Stimulated activated CD4-positive, alpha-beta T cell treated with anti-CD3 and anti-CD28 coated beads, Interleukin-12 subunit alpha, Interleukin-12 subunit beta, amount 100 ng/mL, for 48 hours (primary cell): ENCODE data around the gene MCU.
"Not testable (repeated sequence)": the region's sequence is repeated elsewhere in the genome, so short reads cannot be mapped to it uniquely, and the experiment has no call there.

Source experiments
- DNase-seq, 3 donors: peaks; one replicate each; pipeline ENCODE4 v3.0.0-alpha.2; 2020; ENCODE audit warnings: low read depth in 2 of 3, low spot score in 1 of 3

MCU gene

GRCh38 chr10:72686430-72686829 lies 5.5 kb upstream of the MCU start:
- DNase-seq = not testable (repeated sequence)

DNA sequence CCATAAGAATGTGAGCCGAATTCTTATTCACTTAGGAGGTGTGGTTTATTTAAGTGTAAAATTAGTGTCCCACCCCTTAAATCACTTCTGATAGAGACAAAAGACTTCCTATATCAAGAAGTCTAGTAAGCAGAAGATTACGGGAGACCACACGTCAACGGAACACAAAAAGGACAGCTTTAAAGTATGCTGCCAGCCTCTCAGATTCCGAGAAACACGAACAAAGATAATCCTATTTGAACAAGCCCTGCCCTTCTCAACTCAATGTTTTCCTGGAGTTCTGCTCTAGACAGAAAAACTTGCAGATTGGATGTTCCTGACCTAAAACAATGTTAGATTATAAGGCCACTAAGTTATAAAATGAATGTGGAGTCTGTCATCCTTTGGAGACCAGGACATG lies 4.9 kb upstream of the MCU start:
- no peak for DNase-seq

- no peak for DNase-seq
Measured at GRCh38 chr10:72688208-72688651, 3.7 kb upstream of the MCU start.

DNA sequence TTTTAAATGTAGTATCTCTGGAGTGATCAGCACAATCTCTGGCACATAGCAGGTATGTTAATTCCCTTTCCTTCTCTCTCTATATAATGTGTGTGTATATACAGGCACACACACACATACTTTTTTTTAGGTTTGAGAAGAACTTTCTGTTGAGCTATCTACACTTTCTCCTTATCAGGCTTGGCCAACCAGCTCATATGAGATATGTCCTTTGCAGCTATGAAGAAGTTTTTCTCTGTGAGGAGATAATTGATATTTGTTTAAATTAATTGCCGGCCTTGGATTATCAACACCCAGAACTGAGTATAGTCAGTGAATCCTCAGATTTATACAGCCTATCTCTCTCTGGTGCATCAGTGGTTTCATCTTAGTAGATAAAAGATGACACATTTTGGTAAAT lies 2.3 kb upstream of the MCU start:
- no peak for DNase-seq

DNA sequence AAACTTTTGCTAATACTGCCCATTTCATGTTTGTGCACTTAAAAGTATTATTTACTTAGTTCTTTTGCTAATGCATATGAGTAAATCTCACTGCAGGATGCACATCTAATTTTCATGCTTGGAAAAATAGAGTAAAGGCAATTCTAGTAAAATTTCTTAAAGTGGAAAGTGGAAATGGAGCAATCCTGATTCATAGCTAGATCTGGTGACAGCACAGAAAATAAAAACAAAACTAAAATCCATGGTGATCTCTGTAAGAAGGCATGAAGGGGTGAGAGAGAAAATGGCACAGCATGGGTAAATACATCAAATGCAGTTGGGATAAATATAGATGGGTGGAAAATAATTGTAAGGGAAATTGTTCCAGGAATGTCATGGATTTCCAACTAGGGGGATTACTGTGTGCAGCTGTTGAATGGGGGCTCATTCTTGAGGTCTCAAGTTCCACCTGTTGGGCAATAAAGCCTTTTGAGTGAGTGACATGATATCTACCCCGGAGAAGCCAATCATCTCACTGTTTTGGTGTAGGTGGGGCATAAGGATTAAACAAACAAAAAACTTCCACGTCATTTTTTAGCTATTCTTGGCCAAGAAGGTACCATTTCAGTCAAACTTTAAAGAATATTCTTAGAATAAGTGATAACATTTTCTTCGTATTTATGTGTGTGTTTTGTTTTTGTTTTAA lies 1.7 kb upstream of the MCU start:
- no peak for DNase-seq

- no peak for DNase-seq
Measured at GRCh38 chr10:72691470-72691862, 477 bp upstream of the MCU start.

- DNase-seq = no peak
Measured at GRCh38 chr10:72692744-72692993, 726 bp downstream of the MCU start.

DNA sequence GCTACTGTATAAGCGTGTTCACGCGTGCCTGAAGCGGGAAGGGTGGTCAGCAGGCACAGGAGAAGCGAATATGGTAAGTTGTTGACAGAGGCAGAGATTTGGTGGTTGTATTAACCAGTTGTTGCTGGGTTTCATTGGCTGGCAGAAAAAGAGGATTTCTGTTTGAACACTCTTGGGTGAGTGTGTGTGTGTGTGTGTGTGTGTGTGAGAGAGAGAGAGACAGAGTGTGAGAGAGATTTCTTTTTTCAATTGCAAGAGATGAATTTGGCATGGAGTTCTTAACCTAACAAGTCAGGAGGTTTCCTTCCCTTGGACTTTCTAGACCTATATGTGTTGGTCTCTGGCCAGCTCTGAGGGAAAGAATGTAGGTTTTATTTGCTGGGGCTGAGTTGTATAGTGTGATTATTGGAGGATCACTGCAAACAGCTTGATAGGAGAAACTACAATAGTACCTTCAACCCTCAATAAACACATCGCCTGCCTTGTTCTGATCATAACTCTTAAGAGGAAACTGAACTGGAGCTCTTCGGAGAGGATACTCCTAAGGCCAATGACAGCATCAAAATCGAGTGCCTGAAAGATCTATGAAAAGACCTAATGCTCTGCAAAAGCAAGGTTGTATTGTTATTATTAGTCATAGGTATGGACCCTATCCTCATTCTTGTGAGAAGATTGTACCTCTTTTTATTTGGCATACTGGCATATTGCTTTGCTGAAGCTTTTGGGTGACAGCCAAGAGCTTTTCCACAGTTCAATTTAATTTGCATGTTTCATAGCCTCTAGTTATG lies 1.2 kb downstream of the MCU start:
- no peak for DNase-seq

GRCh38 chr10:72694476-72695369 lies 2.8 kb downstream of the MCU start:
- DNase-seq = no peak

DNA sequence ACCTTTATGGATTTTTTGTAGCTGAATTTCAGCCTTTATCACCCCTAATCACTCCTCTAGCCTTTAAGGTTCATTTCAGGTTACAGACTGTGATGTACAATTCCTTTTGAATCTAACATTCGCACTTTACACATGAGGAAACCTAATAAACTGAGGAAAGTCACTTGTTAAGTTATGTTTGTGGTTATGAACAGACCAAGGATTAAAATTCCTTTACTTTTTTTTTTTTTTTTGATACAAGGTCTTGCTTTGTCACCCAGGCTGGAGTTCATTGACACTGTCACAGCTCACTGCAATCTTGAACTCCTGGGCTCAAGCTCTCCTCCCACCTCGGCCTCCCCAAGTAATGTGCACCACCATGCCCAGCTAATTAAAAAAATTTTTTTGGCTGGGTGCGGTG lies 3.6 kb downstream of the MCU start:
- DNase-seq = no peak

DNA sequence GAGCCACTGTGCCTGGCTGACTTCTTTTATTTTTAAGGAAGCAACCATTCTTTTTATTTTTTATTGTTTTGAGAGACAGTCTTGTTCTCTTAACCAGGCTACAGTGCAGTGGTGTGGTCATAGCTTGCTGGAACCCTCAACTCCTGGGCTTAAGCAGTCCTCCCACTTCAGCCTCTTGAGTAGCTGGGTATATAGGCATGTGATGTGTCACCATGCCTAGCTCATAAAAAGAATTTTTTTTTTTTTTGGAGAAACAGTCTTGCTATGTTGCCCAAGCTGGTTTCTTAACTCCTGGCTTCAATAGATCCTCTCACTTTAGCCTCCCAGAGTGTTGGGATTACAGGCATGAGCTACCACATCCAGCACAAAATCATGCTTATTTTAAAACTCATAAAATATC lies 5.8 kb downstream of the MCU start:
- DNase-seq = no peak

DNA sequence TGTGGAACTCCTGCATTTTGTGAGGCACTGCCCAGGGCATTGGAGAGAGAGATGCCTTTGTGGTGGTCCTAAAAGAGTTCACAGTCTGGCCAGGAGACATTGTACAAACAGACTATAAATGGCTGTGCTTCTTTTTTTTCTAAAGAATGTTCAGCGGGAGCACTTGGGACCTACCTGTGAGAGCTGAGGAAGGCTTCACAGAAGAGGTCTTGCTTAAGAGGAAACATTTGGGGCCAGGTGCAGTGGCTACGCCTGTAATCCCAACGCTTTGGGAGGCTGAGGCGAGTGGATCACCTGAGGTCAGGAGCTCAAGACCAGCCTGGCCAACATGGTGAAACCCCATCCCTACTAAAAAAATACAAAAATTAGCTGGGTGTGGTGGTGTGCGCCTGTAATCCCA lies 10.5 kb downstream of the MCU start:
- not testable (repeated sequence) for DNase-seq

DNA sequence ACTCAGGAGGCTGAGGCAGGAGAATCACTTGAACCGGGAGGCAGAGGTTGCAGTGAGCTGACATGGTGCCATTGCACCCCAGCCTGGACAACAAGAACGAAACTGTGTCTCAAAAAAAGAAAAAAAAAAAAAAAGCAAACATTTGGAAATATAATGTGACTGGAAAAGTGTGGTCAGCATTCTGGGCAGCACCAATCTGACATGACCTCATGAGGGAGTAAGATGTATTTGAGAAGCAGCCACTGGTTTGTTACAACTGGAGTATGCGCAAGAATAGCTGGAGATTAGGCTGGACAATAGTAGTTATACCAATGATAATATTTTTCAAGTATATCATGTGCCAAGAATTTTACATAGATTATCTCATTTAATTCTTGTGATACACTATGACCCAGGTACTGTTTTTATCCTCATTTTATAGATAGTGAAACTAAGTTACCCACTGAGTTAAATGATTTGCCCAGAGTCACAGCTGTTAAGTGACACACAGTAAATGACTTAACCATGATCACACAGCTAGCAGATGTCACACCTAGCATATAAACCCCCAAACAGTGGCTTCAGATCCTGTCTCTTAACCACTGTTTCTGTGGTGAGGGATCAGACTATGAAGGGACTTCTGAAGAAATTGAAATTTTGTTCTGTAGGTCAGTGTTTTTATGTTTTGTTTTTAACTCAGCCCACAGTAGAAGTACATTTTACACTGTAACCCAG lies 11.1 kb downstream of the MCU start:
- no peak for DNase-seq

- DNase-seq = no peak
Measured at GRCh38 chr10:72704117-72704516, 12.2 kb downstream of the MCU start.

GRCh38 chr10:72709041-72709440 lies 17.1 kb downstream of the MCU start:
- DNase-seq = no peak

GRCh38 chr10:72712136-72712535 lies 20.2 kb downstream of the MCU start:
- no peak for DNase-seq

DNA sequence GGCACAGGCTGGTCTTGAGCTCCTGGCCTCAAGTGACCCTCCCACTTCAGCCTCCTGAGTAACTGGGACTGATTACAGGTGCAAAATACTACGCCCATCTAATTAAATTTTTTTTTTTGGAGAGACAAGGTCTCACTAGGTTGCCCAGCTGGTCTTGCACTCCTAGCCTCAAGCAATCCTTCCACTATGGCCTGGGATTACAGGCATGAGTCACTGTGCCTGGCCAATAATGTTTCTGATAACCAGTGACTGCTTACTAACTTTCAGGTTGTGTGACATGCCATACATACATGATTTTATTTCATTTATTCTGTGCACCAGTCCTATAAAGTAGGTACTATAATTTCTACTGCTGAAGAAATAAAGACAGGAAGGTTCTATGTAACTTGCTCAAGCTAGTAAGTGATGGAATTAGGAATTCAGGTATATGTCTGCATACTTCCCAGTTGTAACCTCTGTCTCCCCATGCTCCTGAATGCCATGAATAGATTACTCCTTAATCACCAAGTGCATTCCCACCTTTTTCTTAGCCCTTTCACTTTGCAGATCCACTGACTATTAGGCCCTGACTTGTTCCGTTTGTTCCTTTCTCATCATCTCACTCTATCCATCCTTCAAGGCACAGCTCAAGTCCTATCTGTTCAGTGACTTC lies 28.1 kb downstream of the MCU start:
- DNase-seq = no peak

DNA sequence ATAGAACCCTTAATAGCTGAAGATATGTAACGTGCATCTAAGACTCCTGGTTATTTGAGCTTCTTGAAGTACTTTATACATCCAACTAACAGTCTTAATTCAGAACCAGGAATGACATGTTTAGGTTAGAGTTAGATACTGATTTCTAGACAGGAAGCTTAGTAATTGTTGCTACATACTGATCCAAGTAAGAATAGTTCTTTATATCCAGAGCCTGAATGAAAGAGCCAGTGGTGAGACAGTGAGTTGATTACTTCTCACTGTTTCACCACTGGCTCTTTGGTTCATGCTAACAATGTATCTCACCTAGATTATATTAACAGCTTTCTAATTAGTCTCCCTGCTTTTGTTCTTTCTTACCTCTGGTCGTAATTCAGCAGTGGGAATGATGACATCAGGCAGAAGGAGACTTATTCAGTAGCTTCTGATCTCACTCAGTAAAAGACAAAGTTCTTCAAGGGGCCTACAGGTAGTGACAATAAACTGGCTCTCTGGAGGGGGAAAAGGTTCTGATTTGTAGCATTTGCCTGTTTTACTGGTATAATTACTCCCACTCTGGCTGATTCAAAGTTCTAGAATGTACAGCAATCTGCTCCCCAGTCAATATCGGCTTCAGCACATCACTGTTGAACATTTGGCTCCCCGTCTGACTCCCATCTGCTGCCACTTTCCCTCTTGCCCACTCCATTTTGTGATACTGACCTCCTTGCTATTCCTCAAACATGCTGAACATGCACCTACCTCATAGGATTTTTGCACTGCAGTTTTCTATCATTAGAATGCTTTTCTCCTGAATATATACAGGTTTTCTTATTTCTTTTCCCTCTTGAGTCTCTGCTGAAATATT lies 29.1 kb downstream of the MCU start:
- DNase-seq = no peak

- no peak for DNase-seq
Measured at GRCh38 chr10:72727130-72727529, 35.2 kb downstream of the MCU start.

GRCh38 chr10:72728462-72728861 lies 36.5 kb downstream of the MCU start:
- no peak for DNase-seq
